LNCaP clone FGC (cell line): ENCODE data around the gene CSPG4.
"Not testable (repeated sequence)": the region's sequence is repeated elsewhere in the genome, so short reads cannot be mapped to it uniquely, and the experiment has no call there.

Experiments used
- DNase-seq: peaks from one replicate; pipeline ENCODE4 v3.0.0-alpha.2; 2011; ENCODE audit warnings: low read depth
- H3K4me3 ChIP-seq: 2 replicates; pipeline ENCODE4 v1.5.1; 2011; ENCODE audit warnings: mild to moderate bottlenecking, low read depth, low read length, control low read depth
- TF ChIP-seq, protein P1 (sequence below): IDR thresholded peaks from 2 replicates; pipeline ENCODE4 v1.5.1; 2012; ENCODE audit warnings: mild to moderate bottlenecking; ENCODE audit not compliant: control insufficient read depth, insufficient read depth; ENCODE audit errors: extremely low read depth

The CSPG4 gene, protein sequence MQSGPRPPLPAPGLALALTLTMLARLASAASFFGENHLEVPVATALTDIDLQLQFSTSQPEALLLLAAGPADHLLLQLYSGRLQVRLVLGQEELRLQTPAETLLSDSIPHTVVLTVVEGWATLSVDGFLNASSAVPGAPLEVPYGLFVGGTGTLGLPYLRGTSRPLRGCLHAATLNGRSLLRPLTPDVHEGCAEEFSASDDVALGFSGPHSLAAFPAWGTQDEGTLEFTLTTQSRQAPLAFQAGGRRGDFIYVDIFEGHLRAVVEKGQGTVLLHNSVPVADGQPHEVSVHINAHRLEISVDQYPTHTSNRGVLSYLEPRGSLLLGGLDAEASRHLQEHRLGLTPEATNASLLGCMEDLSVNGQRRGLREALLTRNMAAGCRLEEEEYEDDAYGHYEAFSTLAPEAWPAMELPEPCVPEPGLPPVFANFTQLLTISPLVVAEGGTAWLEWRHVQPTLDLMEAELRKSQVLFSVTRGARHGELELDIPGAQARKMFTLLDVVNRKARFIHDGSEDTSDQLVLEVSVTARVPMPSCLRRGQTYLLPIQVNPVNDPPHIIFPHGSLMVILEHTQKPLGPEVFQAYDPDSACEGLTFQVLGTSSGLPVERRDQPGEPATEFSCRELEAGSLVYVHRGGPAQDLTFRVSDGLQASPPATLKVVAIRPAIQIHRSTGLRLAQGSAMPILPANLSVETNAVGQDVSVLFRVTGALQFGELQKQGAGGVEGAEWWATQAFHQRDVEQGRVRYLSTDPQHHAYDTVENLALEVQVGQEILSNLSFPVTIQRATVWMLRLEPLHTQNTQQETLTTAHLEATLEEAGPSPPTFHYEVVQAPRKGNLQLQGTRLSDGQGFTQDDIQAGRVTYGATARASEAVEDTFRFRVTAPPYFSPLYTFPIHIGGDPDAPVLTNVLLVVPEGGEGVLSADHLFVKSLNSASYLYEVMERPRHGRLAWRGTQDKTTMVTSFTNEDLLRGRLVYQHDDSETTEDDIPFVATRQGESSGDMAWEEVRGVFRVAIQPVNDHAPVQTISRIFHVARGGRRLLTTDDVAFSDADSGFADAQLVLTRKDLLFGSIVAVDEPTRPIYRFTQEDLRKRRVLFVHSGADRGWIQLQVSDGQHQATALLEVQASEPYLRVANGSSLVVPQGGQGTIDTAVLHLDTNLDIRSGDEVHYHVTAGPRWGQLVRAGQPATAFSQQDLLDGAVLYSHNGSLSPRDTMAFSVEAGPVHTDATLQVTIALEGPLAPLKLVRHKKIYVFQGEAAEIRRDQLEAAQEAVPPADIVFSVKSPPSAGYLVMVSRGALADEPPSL (N-terminal part only)

DNA sequence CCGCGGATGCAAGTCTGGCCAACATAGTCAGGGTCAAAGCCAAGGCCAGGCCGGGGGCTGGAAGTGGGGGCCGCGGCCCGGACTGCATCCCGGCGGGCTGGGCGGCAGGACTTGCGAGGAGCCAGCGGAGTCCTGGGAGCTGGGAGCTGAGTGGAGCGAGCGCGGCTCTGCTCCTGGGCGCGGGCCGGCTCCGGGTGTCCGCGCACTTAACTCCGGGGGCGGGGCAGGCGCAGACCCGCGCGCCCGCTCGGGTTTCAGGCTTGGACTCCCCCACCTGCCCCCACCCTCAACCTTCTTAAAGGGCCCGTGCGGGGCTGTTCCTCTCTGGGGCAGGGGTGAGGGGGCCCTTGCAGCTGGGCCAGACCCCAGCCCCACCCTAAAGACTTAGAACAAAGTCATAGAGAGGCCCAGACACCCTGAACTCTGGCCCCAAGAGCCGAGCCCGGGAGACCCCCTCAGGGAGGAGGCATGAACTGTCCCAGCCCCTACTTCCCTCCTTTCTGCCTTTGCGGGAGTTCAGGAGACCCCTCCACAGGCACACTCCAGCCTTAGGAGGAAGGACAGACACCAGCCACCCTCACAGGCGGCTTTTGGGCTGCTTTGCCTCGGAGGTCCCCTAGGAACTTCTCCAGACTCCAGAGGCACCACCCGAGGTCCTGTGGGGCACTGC lies at the start of gene CSPG4:
Gene CSPG4 (minus strand): TSS at position 181 of the 670 bp plus-strand sequence. CDS start 93 bp downstream, at position 88.
- TF ChIP-seq, protein P1, sequence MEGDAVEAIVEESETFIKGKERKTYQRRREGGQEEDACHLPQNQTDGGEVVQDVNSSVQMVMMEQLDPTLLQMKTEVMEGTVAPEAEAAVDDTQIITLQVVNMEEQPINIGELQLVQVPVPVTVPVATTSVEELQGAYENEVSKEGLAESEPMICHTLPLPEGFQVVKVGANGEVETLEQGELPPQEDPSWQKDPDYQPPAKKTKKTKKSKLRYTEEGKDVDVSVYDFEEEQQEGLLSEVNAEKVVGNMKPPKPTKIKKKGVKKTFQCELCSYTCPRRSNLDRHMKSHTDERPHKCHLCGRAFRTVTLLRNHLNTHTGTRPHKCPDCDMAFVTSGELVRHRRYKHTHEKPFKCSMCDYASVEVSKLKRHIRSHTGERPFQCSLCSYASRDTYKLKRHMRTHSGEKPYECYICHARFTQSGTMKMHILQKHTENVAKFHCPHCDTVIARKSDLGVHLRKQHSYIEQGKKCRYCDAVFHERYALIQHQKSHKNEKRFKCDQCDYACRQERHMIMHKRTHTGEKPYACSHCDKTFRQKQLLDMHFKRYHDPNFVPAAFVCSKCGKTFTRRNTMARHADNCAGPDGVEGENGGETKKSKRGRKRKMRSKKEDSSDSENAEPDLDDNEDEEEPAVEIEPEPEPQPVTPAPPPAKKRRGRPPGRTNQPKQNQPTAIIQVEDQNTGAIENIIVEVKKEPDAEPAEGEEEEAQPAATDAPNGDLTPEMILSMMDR = no peak
- DNase-seq = no peak
- H3K4me3 ChIP-seq = no peak within 1 kb of the TSS

GRCh38 chr15:75762357-75762718 lies 49.7 kb upstream of the CSPG4 start:
- not testable (repeated sequence) for DNase-seq, H3K4me3 ChIP-seq

- DNase-seq = no peak
- TF ChIP-seq, protein P1 = no peak
- no peak overlapping the region for H3K4me3 ChIP-seq
Measured at GRCh38 chr15:75761446-75762356, 49.1 kb upstream of the CSPG4 start.

DNA sequence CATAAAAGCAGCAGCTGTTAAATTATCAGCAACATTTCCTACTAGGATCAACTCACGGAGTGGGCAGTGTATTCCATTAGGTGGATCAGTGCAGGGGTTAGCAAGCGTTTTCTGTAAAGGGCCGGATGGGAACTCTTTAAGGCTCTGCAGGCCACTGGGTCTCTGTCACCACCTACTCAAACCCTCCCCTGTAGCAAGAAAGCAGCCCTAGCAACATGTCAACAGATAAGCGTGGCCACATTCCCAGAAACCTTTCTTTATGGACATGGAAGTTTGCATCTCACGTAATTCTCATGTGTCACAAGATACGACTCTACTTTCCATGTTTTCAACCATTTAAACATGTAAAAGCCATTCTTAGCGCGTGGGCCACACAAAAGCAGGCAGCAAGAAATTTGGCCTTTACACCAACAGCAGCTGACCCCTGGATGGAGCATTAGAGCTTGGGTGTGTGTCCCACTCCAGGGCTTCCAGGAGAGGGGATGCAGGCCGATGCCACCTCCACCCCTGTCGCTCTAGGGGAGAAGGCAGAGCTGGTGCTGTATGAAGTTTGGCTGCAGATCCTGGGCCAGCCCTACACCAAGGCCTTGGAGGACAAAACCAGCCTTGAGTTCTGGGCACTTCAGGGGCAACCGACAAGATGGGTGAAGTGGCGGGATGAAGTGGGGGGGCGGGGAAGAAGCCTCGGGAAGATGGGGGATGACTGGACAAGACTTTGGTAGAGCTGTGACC lies 48.2 kb upstream of the CSPG4 start:
- TF ChIP-seq, protein P1 = no peak
- no peak for DNase-seq
- no peak overlapping the region for H3K4me3 ChIP-seq

GRCh38 chr15:75760131-75760520 lies 47.5 kb upstream of the CSPG4 start:
- DNase-seq, H3K4me3 ChIP-seq: not testable (repeated sequence)

- no peak for DNase-seq
- no peak overlapping the region for H3K4me3 ChIP-seq
- TF ChIP-seq, protein P1 = no peak
Measured at GRCh38 chr15:75759416-75760130, 46.9 kb upstream of the CSPG4 start.
